HG03108 (cell line): ENCODE data around the gene PRELID3B.

Experiments
- ATAC-seq: cut with Tn5 transposase; IDR thresholded peaks from one replicate; pipeline ENCODE4 v1.9.1; 2021; ENCODE audit warnings: moderate library complexity; ENCODE audit not compliant: unreplicated experiment

PRELID3B gene

DNA sequence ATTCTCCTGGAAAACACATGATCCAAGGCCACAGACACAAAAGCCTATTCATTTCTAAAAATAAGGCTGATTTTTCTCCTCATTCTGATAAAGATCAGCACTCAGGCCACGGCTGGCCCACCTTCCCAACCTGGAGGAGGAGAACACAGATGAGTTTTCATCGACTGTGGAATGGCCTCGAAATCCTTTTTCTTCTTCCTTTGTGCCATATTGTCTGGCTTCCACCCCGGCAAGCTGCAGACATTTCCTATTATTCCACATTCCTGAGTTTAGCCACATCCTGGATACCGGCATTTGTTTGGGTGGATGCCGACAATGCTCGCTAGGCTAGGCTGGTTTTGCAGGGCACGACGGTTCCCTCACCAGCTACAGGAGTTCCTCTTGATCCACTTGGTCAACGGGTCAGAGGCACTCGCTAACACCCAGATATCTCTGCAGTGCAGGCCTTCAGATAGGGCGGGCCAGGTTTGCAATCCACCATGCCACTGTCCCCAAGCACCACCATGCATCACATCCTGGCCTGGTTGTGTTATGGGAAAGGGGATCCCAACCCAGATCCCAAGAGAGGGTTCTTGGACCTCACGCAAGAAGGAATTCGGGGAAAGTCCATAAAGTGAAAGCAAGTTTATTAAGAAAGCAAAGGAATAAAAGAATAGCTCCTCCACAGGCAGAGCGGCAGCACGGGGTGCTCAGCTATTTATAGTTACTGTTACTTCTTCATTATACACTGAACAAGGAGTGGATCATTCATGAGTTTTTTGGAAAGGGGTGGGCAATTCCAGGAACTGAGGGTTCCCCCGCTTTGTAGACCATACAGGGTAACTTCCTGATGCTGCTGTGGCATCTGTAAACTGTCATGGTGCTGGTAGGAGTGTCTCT is 31.4 kb downstream of the PRELID3B start:
- no peak for ATAC-seq

DNA sequence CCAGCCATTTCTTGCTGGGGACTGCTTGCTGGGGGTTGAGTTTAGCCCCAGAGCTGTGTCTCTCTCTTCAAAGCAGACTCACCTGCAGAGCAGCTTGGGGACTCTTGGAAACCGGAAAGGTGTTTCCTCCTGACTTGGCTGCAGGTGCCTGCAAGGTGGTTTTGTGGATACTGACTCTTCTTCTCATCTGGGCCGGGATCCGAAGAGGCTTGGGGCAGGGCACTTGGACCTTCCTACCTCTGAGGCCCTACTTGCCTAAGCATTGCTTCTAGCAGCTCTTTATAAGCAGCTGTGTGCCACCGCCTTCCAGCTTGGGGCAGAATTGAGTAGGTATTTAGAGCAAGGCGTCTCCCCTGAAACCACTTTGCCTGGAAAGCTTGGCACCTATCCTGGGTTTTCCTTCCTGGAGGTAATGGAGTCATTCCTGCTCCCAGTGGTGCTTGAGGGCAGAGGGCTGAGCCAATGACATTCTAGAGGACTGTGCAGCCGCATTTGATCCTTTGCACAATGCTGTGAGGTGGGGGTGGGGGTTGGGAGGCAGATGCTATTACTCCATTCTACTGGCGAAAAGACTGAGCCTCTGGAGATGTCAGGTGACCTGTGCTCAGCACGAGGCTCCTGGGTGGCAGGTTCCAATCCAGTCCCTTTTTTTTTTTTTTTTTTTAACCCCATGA is 32.1 kb downstream of the PRELID3B start:
- ATAC-seq = no peak

DNA sequence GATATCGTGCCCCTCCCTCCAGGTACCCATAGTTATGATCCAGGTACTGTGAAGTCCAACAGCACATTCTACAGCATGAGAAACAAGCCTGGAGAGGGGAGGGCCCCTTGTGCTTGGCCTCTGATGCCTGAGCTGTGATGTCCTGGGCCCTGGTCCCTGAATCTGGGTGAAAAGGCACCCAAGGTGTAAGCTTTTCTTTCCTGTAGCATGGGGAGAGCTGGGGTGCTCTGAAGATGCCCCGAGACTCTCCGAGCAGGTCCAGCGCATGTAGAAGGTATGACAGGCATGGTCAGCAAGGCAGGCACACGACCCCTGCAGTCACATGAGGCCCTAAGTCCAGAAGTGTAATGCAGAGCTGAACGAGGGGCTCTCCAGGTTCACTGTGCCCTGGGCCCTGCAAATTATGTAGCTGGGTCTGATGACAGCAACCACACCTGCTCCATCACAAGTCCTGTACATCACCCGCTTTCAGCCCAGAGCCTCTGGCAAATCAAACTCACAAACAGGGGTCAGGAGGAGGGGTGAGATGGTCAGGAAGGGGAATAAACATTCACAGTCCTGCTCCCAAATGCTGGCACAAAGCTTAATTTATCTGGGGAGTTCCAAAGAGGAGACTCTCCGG is 33.8 kb downstream of the PRELID3B start:
- ATAC-seq = no peak

DNA sequence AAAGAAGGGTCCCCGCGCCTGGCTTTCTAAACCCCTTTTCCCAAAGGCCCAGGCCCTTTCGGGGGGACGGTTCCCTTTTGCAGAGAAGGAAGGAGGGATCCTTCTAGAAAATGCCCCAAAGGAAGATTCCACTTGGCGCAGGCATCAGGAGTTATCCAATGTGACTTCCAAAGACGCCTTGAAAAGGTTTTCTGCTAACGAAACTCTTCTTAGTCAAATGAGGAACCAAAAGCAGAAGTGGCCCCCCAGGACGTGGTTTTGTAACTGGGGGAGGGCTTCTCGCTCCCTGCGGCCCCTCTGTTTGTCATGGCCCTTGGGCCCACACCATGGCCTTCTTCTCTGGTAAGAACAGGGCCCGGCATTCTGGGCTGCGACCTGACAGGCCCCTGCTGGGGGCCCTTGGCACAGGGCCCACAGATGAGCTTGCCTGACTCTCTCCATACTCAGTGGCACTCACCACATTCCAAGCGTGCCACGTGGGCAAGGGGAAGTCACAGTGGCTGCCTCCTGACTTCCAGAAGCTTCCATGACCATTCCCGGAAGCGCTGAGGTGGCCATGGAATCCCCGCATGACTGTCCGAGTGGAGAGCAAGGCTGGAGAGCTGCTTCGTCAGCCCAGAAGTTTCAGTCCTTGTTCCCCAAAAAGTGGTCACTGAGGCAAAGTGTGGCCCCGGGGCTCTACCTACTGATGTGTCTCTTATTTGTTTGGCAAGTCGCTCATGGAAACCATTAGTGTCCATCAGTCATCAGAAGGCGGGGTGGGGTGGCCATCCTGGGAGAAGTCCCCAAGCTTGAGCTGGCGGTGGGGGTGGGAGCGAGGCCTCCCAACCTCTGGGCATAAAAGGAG is 34.7 kb downstream of the PRELID3B start:
- peak; percentile 21 for ATAC-seq

DNA sequence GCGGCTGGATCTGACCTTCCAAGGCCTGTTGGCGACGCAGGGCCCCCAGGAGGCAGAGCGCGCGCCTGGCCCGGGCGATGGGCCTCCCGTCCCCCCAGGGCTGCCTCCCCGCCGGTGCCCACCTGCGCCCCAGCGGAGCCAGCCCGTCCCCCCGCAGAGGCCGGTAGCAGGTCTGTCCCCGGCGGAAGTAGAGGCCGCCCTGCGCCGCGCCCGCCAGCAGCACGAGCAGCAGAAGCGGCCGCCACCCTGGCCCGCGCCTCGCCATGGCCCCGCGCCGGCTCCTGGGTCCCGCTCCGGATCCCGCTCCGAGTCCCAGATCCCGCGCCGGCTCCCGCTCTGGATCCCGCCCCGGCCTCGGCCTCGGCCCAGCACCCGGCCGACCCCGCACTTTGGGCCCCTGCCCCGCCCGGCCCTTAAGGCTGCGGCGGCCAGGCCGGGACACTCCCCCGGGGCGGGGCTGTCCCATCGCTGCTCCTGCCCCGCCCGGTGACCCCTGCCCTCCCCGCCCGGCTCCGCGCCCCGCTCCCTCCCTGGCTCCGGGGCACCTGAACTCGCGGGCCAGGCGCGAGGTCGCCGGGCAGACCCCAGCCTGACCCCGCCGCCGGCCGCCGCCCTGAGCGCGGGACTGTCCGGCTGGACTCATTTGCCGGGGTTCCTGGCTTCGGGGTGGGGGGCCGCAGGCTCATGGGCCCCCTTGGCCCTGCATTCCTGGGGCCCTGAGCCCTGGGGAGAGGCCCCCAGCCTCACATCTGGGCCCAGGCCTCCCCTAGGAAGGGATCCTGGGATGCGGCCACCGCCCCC is 35.5 kb downstream of the PRELID3B start, which contains the start of gene CTSZ:
TSS of gene CTSZ (minus strand) at position 391 of the 801 bp plus-strand sequence. CDS start at position 265, 126 bp downstream.
- ATAC-seq = no peak

DNA sequence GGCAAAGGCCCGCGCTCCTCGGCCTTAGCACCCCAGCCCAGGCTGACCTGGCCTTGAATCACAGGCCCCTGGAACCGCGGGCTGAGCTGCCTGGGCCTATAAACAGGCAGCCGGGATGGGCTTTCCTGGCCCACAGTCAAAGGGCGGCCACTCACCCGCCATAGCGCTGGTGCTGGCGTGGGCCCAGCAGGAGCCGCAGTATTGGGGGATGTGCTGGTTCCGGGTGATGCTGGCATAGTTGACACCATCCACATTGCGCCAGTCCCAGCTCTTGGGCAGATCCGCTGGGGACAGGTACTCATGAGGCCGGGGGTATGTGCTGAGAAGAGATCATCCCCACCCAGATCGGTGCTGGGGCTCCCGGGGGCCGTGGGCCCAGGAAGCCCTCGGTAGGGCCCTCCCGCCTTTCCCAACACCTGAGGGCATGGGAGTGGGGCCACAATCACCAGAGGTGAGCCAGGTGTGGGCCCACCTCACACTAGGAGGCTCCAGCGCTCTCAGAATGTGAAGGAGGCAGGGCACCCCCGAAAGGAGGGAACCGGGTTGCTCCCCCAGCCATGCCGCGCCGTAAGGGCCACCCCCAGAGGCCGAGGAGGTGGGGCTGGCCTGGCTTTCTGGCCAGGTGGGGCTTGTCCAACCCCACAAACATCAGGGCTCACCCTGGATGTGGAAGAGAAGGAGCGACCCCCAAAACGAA is 36.3 kb downstream of the PRELID3B start:
- ATAC-seq = no peak

DNA sequence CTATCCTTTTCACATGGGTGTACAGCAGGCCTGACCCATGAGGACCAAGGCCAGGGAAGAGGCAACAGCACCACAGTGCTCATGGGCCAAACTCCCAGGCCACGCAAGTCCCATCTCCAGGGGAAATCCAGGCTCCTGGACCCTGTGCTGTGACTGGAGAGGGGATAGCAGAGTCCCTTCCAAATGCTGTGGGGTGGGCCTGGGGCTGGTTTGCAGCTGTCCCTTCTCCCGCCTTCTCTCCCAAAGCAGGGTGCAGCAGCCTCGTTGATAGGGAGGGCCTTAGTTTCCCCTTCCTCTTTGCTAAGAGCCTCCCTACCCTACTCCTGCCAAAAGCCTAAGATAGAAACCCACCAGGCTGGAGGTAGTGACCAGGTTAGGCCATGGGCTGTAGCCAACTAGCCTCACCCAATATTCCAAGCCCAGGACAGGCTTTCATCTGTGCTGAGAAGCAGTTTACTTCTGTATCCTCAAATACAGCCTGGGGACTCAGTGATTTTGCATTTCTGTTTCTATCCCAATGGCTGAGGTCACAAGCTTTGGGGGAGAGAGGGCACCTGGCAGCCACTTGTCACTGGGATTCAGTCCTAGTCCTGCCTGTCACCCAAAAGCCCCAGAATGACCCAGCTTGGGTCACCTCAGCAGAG is 36.9 kb downstream of the PRELID3B start:
- no peak for ATAC-seq

DNA sequence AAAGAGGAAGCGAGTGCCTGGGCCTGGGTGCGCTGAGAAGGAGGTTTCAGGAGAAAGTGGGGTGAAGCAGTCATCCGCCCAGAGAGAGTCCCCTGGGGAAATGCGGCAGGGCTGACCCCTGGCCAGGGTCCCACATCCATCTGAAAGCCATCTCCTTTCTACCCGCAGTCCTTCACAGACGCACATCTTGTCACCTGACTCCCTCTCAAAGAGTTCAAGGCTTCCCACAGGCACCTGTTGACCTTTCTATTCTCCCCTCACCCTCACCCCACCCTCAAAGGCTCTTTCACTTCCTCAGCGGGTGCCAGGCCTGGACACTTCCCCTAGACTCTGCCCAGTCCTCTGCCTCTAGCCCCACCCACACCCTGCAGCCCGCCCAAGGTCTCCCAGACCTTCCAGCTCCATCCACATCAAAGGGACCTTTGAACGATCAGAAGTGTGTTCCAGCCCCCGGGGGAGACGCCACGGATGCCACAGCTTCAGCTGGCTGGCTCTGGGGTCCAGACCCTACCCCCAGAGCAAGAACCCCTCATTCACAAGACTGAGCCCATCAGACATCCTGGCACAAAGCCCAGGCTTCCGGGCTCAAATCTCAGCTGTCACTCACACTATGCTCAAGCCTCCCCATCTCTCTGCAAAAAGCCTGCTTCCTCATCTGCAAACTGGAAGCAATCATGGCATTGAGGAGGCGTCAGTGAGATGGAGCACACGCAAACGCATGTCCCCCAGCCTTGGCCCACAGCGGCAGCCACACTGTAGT is 37.6 kb downstream of the PRELID3B start:
- ATAC-seq = peak; percentile 64

DNA sequence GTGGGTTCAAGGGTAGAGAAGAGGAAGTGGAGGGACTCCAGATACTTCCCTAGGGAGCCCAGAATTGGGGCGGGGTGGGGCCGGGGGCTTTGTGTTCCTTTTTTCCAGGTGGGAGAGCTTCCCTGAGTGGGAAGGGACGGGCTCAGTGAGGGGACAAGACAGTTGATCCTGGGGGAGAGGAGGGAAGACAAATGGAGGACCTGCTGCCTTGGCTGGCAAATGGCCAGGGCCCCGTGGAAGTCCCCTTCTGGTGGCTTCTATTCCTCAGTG is 38.2 kb downstream of the PRELID3B start:
- ATAC-seq = no peak

DNA sequence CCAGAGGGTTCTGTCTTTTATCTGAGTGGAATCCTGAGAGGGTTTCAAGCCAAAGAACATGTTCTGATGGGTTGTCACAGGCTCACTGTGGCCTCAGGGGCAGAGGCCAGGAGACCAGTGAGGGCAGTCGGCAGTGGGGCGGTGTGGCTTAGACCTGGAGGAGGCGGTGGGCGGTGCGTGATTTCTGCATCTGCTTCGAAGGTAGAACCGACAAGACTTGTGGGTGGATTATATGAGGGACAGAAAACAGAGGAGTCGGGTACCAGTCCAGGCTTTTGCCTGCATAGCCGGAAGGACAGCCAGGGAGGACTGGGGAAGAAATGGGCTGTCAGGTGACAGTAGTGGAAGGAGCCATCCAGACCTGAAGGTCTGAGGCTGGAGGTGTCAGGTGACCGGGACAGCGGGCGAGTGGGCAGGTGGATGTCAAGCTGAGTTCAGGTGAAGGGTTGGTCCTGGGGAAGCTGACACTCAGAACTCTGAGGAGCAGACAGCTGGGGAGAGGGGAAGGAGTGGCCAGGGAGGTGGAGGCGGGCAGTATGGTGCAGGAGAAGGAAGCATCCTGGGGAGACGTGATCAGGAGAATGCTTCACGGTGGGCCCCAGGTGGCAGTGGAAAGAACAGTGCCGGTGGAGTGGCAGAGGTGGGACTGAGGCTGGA is 38.6 kb downstream of the PRELID3B start:
- ATAC-seq = no peak

DNA sequence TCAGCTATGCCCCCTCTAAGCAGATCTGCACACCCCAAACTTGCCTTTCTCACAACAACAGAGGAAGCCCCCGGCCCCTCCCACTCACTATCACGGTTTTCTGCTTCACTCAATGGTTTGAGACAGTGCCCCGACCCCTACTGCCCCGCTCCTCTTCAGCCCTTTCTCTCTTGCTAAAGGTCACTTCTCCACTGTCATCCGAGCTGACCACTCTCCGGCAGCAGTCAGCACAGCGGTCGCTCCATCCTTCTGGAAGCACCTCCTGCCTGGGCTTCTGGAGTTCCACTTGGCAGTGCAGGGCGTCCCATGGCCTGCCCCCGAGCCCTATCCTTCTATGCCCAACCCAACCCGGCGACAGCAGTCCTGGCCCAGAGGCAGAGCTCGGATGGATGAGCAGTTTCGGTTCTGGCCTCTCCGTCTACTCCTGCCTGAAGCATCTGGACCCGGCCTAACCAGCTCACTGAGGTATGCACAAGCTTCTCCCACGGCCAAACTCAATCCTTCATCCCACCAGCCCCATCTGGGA is 39.6 kb downstream of the PRELID3B start:
- ATAC-seq = no peak

DNA sequence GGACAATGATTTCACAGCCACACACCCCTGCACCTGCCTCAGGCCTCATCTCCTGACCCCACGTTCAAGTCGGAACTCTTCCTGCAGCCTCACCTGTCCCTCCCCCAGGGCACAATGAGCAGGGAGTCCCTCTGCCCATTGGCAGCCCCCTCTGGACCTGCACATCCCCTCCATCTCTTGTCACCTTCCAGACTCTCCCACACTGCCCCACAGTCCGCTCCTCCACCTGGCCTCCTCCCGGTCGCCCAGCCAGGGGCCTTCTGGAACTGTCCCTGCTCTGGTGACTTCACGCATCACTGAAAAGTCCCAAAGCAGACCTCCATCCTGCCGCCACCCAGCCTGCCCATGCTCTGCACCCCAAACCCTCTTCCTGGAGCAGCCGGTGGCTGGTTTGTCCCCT is 40.2 kb downstream of the PRELID3B start:
- no peak for ATAC-seq

DNA sequence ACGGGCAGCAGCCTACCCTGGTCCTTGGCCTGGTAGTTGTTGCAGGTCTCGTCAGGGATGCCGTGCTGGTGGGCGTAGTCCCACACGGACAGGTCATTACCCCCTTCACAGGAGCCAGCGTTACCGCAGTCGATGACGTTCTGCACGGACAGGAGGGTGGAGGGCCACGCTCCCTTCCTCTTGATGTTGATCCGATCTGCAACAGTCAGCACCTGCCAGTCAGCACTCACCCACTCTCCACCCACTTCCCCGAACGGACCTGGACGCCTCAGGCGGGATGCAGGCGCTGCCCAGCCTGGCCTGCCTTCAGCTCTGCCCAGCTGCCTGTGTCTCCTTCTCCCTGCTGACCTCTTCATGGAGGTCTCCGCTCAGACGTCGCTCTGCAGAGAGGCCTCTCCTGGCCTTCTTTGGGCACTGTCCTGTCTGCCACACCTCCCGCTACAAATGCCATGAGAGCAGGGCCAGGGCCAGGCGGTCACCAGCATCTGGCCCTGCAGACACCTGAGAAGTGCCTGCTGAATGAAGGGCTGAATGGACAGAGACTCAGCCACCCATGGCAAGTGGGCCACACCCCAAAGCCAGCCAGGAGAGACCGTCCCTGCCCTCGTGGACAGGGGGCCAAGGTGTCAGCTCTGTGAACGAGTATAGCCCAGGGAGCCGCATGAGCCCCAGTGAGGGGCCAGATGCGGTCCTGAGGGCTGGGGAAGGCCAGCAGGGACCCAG is 41.0 kb downstream of the PRELID3B start:
- no peak for ATAC-seq

DNA sequence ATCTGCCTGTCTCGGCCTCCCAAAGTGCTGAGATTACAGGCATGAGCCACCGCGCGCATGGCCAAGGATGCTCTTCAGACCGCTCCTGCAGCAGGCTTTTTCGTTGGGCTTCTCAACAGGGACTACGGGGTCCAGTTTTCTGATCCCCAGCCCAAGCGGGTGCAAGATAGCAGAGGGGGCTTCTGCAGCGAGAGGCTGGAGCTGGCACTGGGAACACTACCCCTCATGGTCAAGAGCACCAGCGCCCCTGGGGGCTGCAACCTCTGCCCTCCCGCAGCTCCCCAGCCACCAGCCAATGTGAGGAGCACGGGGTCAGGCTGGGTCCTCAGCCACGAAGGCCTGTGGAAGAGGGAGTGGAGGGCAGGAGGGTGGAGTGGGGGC is 41.5 kb downstream of the PRELID3B start:
- no peak for ATAC-seq

DNA sequence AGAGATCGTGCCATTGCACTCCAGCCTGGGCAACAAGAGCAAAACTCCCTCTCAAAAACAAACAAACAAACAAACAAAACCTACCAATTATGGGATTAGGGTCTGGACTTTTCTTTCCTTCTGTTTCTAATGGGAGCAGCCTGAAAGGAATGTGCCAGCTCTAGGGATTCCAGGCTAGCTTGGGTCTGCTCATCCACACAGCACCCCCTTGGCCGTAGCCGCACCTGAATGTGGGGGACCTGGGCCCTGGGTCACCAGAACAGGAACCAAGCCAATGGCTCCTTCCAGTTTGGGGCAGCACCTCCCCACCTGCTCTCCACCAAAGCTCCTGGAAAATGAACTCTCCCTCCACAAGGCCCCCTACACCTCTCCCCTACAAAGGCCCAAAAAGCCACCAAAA is 42.3 kb downstream of the PRELID3B start:
- ATAC-seq = no peak

DNA sequence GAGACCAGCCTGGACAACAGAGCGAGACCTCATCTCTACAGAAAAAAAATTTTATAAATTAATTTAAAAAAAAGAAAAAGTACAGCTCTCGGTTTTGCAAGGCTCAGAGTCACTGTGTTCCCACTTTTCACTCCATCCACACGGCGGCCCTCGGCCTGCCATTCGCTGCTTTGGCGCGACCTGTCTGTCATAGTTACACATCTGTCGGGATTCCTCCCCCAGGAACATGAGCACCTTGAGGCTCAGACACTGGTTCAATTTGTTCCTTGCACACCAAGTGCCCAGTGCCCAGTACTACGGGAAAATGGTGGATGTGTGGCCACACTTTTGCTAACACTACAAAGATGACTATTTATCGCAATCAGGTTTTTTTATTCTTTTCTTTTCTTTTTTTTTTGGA is 43.9 kb downstream of the PRELID3B start:
- ATAC-seq = no peak

DNA sequence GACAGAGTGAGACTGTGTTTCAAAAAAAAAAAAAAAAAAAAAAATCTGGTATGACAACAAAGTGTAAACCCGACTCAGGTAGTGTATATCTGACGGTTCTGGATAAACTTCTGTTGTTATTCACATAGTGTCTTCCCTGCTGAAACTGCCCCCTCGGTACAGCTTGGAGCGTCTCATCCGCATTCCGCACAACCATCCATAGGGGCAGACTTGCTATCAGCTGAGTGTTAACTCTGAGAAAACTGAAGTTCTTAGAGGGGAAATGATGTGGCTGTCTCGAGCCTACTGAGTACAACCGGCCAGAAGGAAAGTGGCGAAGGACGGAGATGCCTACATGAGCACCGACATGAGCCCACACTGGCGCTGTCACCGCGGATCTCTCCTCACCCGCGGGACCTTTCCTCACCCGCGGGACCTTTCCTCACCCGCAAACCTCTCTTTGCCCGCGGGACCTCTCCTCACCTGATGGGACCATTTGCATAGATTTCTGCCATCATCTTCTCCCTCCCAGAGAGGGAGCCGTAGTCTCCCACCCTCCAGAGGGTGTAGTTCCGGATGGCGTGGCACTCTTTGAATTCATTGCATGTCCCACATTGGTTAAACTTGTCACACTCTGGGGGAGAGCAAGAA is 45.3 kb downstream of the PRELID3B start:
- ATAC-seq = no peak
